DND-41 (cell line): ENCODE data around the gene RNASE3.
"Not testable (repeated sequence)": the region's sequence is repeated elsewhere in the genome, so short reads cannot be mapped to it uniquely, and the experiment has no call there.

Source experiments
- ATAC-seq: fragments of 200-7000 bp; cut with Tn5 transposase; 3 replicates; pipeline ENCODE4 v1.9.1; 2021; ENCODE audit warnings: low read depth; ENCODE audit not compliant: insufficient read depth
- DNase-seq: peaks from one replicate; pipeline ENCODE4 v3.0.0-alpha.2; 2020
- H2AFZ ChIP-seq: 2 replicates; pipeline ENCODE4 v1.6.0; 2012; ENCODE audit warnings: low read depth, low read length
- H3K27ac ChIP-seq: 2 replicates; pipeline ENCODE4 v1.5.1; 2012; ENCODE audit warnings: low read length, inconsistent platforms
- H3K27me3 ChIP-seq: fragments of 200-600 bp; sonication (generic); 2 replicates; pipeline ENCODE4 v1.6.0; 2012; ENCODE audit warnings: low read length, mild to moderate bottlenecking, inconsistent platforms; ENCODE audit not compliant: insufficient read depth, poor library complexity
- H3K36me3 ChIP-seq: 2 replicates; pipeline ENCODE4 v1.5.1; 2012; ENCODE audit warnings: low read length, inconsistent platforms; ENCODE audit not compliant: insufficient read depth
- H3K4me1 ChIP-seq: 2 replicates; pipeline ENCODE4 v1.5.1; 2012; ENCODE audit warnings: mild to moderate bottlenecking, low read length; ENCODE audit not compliant: insufficient read depth
- H3K4me2 ChIP-seq: 2 replicates; pipeline ENCODE4 v1.6.0; 2012; ENCODE audit warnings: mild to moderate bottlenecking, moderate library complexity, low read length, inconsistent platforms; ENCODE audit not compliant: insufficient read depth
- H3K4me3 ChIP-seq, 2 experiments: fragments of 200-600 bp in 1 of 2; shearing (Covaris generic) in 1 of 2; 2 replicates each; pipeline ENCODE4 v1.5.1; 2012 to 2016; ENCODE audit warnings: inconsistent platforms in 2 of 2, low read length in 2 of 2, mild to moderate bottlenecking in 2 of 2, low read depth in 1 of 2, moderate library complexity in 1 of 2
- H3K79me2 ChIP-seq: 2 replicates; pipeline ENCODE4 v1.6.0; 2012; ENCODE audit warnings: low read length, inconsistent platforms; ENCODE audit not compliant: insufficient read depth
- H3K9ac ChIP-seq: 2 replicates; pipeline ENCODE4 v1.6.0; 2012; ENCODE audit warnings: low read depth, mild to moderate bottlenecking, inconsistent platforms, low read length, moderate library complexity
- H3K9me3 ChIP-seq: 2 replicates; pipeline ENCODE4 v1.5.1; 2012; ENCODE audit warnings: low read length, moderate library complexity, mild to moderate bottlenecking, inconsistent platforms; ENCODE audit not compliant: insufficient read depth, severe bottlenecking
- H4K20me1 ChIP-seq: 2 replicates; pipeline ENCODE4 v1.6.0; 2012; ENCODE audit warnings: low read length; ENCODE audit not compliant: insufficient read depth
- EZH2 ChIP-seq: IDR thresholded peaks from 3 replicates; pipeline ENCODE4 v1.6.1; 2012; ENCODE audit warnings: borderline replicate concordance, low read depth, mild to moderate bottlenecking, moderate library complexity, low read length, inconsistent platforms; ENCODE audit not compliant: severe bottlenecking
- TF ChIP-seq, protein P1 (sequence below): IDR thresholded peaks from 2 replicates; pipeline ENCODE4 v1.5.1; 2012; ENCODE audit warnings: borderline replicate concordance, low read length, moderate library complexity, mild to moderate bottlenecking; ENCODE audit not compliant: poor library complexity, severe bottlenecking; ENCODE audit errors: extremely low read depth

RNASE3 gene

DNA sequence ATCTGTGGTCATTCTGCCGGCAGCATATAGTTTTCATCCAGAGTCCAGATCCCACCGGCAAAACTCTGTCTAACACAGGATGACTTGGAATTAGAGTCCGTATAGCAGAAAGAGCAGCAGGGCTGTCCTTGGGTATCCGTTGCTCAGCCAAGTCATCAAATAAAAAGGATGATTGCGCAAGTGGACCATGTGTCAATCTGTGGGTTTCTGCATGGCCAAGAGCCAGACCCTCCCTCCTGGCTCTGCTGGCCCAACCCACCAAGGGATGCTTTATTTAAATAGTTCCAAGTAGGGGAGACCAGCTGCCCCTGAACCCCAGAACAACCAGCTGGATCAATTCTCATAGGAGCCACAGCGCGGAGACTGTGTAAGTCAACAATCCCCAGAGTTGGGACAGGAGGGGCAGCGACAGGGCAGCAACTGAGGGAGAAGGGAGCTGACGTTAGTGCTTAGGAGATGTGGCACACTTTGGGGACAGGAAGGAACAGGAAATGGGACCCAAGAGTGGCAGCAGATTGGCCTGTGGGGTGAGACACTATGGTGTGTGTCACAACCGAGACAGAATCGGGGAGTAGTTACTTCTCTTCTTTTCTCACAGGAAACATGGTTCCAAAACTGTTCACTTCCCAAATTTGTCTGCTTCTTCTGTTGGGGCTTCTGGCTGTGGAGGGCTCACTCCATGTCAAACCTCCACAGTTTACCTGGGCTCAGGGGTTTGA is 28.0 kb downstream of the RNASE3 start:
- not testable (repeated sequence) for ATAC-seq, DNase-seq, H3K79me2 ChIP-seq, H3K9me3 ChIP-seq, H3K4me3 ChIP-seq, H3K4me2 ChIP-seq, H4K20me1 ChIP-seq, H3K36me3 ChIP-seq, H2AFZ ChIP-seq, H3K27me3 ChIP-seq, H3K9ac ChIP-seq, H3K4me1 ChIP-seq, H3K27ac ChIP-seq

DNA sequence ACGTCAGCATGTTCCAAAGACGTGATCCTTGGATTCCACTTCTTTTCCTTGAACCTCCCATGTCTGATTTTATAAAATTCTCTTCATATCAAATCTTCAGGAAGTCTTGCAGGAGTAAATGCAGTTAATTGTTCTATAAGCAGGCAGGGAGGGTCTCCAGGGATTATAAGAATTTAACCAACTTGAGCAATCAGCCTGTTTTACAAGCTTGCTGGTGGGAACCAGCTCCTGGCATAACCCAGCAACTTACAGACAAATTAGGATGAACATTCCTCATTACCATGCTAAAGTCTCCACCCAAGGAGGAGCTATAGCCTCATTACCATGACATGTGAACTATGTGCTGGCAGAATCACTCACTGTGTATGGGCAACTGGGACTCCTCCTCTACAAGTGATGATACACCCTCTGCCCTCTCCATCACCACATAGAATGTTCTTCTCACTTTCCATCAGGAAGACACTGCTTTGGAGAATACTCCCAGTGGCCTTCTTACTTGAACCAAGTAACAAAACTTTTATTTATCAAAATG is 32.6 kb downstream of the RNASE3 start:
- not testable (repeated sequence) for H3K4me2 ChIP-seq, H3K4me1 ChIP-seq, ATAC-seq, H2AFZ ChIP-seq, H3K36me3 ChIP-seq, DNase-seq, H3K79me2 ChIP-seq, H3K9ac ChIP-seq, H4K20me1 ChIP-seq, H3K27me3 ChIP-seq, H3K27ac ChIP-seq, H3K4me3 ChIP-seq, H3K9me3 ChIP-seq

DNA sequence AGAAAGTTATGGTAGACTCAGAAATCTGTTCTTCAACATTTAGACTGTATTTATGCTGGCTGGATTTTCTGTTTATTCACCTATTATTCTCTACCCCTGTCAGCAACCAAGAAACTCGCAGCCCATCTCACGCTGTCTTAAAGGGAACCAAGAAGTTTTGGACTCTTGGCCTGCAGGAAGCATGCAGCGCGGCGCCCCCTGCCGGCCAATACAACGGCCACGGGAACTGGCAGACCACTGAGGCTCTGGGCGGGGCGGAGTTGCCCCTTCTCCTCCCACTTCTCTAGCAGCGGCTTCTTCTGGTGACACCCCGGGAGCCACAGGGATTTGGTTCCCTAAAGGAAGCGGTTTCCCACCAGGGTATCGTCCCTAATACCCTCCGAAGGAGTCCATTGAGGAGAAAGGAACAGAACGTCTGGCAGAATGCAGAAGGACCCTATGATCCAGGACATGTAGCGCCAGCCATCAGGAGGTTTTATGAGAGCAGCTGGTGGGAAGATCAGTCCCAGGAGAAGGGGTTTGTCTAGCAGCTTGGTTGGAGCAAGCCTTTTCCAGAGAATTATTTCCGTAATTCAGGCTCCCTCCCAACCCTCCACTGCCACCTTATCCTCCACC is 43.1 kb downstream of the RNASE3 start:
- Histone ChIP-seq H3K79me2 (no peaks in the 10 kb centered on the region), H3K9ac (no peak overlapping the region), H3K27me3 (peaks cover 10% of the 10 kb centered on the region), H3K36me3 (no peaks in the 10 kb centered on the region), H3K9me3 (no peaks in the 10 kb centered on the region), H3K4me1 (no peaks in the 10 kb centered on the region), H3K4me2 (no peak overlapping the region), H4K20me1 (no peaks in the 10 kb centered on the region), H3K27ac (no peak overlapping the region), H2AFZ (no peak overlapping the region), H3K4me3 (no peak overlapping the region)
- ATAC-seq: no peak
- no peak for DNase-seq
- TF ChIP-seq, protein P1, sequence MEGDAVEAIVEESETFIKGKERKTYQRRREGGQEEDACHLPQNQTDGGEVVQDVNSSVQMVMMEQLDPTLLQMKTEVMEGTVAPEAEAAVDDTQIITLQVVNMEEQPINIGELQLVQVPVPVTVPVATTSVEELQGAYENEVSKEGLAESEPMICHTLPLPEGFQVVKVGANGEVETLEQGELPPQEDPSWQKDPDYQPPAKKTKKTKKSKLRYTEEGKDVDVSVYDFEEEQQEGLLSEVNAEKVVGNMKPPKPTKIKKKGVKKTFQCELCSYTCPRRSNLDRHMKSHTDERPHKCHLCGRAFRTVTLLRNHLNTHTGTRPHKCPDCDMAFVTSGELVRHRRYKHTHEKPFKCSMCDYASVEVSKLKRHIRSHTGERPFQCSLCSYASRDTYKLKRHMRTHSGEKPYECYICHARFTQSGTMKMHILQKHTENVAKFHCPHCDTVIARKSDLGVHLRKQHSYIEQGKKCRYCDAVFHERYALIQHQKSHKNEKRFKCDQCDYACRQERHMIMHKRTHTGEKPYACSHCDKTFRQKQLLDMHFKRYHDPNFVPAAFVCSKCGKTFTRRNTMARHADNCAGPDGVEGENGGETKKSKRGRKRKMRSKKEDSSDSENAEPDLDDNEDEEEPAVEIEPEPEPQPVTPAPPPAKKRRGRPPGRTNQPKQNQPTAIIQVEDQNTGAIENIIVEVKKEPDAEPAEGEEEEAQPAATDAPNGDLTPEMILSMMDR: peak; percentile 30
- no peak for TF ChIP-seq EZH2

DNA sequence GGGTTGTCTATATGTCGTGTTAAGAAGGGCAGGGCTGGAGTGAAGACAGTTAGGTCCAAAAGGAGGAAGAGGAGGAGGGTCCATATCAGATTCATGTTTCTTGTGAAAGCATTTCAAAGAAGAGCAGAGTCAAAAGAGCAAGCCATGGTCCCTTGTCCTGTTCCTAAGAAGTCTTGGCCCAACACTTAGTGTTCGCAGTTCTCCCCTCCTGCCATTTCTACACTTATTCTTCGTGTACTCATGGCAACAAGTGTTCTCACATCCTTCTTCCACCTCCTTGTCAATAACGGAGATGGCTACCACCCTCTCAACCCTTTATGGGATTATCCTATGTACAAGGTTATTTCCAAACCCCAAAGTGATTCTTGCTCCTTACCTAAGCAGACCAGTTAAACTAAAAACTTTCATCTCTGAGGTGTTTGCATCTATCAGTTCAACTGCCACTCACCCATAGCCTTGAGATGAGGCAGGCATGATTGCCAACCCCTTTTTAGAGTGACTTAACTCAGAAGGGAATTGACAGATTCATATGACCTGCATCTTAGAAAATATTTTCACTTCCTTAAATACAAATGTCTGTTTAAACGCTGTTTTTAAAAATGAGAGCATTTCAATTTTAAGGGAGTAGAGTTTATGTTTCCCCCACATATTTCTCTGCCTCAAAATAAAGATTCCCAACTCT is 44.3 kb downstream of the RNASE3 start:
- peaks cover 10% of the 10 kb centered on the region for H3K27me3 ChIP-seq
- no peak for ATAC-seq
- no peaks in the 10 kb centered on the region for H3K36me3 ChIP-seq
- no peak overlapping the region for H3K4me2 ChIP-seq
- H4K20me1 ChIP-seq: no peaks in the 10 kb centered on the region
- no peak overlapping the region for H3K27ac ChIP-seq
- H2AFZ ChIP-seq: no peak overlapping the region
- DNase-seq: no peak
- H3K9me3 ChIP-seq: no peaks in the 10 kb centered on the region
- TF ChIP-seq, protein P1: no peak
- no peak for TF ChIP-seq EZH2
- H3K4me3 ChIP-seq: no peak overlapping the region
- H3K79me2 ChIP-seq: no peaks in the 10 kb centered on the region
- no peak overlapping the region for H3K9ac ChIP-seq
- no peaks in the 10 kb centered on the region for H3K4me1 ChIP-seq
